Suppressor macrophage treated with lipopolysaccharide for 1 hour (primary cell): Measurements from ENCODE around the gene LLPH.
A peak's percentile ranks its signal among the peaks of the same experiment; 100 is the strongest.

ENCODE experiments used
- DNase-seq, 3 donors: peaks; one replicate each; pipeline ENCODE4 v3.0.0-alpha.2; 2020 to 2022

Gene LLPH

GRCh38 chr12:66142826-66143225 lies 12.3 kb upstream of the LLPH start:
- no peak for DNase-seq

- no peak for DNase-seq
These were observed 10.7 kb upstream of the LLPH start for GRCh38 chr12:66141299-66141698.

GRCh38 chr12:66140731-66141130 lies 10.2 kb upstream of the LLPH start:
- no peak for DNase-seq

- no peak for DNase-seq
These were observed 8.8 kb upstream of the LLPH start for GRCh38 chr12:66139328-66139727.

GRCh38 chr12:66137937-66138336 lies 7.4 kb upstream of the LLPH start:
- DNase-seq, result no peak

- no peak for DNase-seq
These were observed 1.9 kb upstream of the LLPH start for GRCh38 chr12:66132408-66132807.

GRCh38 chr12:66131067-66131688 lies 628 bp upstream of the LLPH start:
- no peak for DNase-seq

GRCh38 chr12:66129934-66130266 lies 650 bp downstream of the LLPH start:
- peak in 2 of 3 donors; percentile 12 to 23 for DNase-seq

- DNase-seq, result no peak
These were observed 2.9 kb downstream of the LLPH start for GRCh38 chr12:66127650-66128049.

GRCh38 chr12:66120477-66120876 lies 10.1 kb downstream of the LLPH start:
- no peak for DNase-seq

- DNase-seq, result no peak
These were observed 10.7 kb downstream of the LLPH start for GRCh38 chr12:66119870-66120241.

- peak in 1 of 3 donors; percentile 38 for DNase-seq
These were observed 11.2 kb downstream of the LLPH start for GRCh38 chr12:66119229-66119869.

GRCh38 chr12:66118240-66118891 lies 12.2 kb downstream of the LLPH start:
- DNase-seq, result no peak

GRCh38 chr12:66117242-66117641 lies 13.3 kb downstream of the LLPH start:
- no peak for DNase-seq

- DNase-seq, result no peak
These were observed 15.4 kb downstream of the LLPH start for GRCh38 chr12:66115071-66115600.

GRCh38 chr12:66113471-66113870 lies 17.1 kb downstream of the LLPH start:
- no peak for DNase-seq

GRCh38 chr12:66111605-66112004 lies 18.9 kb downstream of the LLPH start:
- no peak for DNase-seq

- DNase-seq, result no peak
These were observed 21.5 kb downstream of the LLPH start for GRCh38 chr12:66109056-66109455.

GRCh38 chr12:66108386-66108785 lies 22.2 kb downstream of the LLPH start:
- no peak for DNase-seq

- DNase-seq, result peak; percentile 91 to 98 (median 97)
These were observed 23.1 kb downstream of the LLPH start for GRCh38 chr12:66107451-66107915.

GRCh38 chr12:66103016-66103913 lies 27.3 kb downstream of the LLPH start:
- no peak for DNase-seq

- peak; percentile 83 to 94 (median 84) for DNase-seq
These were observed 37.8 kb downstream of the LLPH start for GRCh38 chr12:66092559-66093269.
